OCI-LY3 (cell line): ENCODE results near the gene TAS1R1.

ENCODE experiments used
- H2AFZ ChIP-seq: fragments of 200-600, 300-600 bp; shearing (Covaris generic); 2 replicates; pipeline ENCODE4 v1.6.0; 2014; ENCODE audit warnings: antibody characterized with exemption, low read depth, low read length
- H3K27ac ChIP-seq: fragments of 200-600, 300-600 bp; sonication (generic); 2 replicates; pipeline ENCODE4 v1.5.1; 2014; ENCODE audit warnings: mild to moderate bottlenecking, low read length, moderate library complexity, mixed read lengths
- H3K27me3 ChIP-seq: fragments of 200-600, 300-600 bp; sonication (generic); 2 replicates; pipeline ENCODE4 v1.6.1; 2014; ENCODE audit warnings: low read depth, low read length, mixed read lengths
- H3K36me3 ChIP-seq: fragments of 200-600, 300-600 bp; sonication (generic); replicated peaks from 2 replicates; pipeline ENCODE3; 2014; ENCODE audit warnings: low read depth, low read length, mixed read lengths
- H3K4me1 ChIP-seq: fragments of 300-600, 200-600 bp; sonication (generic); 2 replicates; pipeline ENCODE4 v1.6.1; 2014; ENCODE audit warnings: low read length, mixed read lengths
- H3K4me2 ChIP-seq: fragments of 200-600, 300-600 bp; sonication (generic); 2 replicates; pipeline ENCODE4 v1.6.1; 2014; ENCODE audit warnings: low read length, mixed read lengths
- H3K4me3 ChIP-seq: fragments of 300-600, 200-600 bp; sonication (generic); 2 replicates; pipeline ENCODE4 v1.5.1; 2014; ENCODE audit warnings: antibody characterized with exemption, mild to moderate bottlenecking, low read length, moderate library complexity
- H3K79me2 ChIP-seq: fragments of 300-600, 200-600 bp; shearing (Covaris generic); 2 replicates; pipeline ENCODE4 v1.6.1; 2014; ENCODE audit warnings: mild to moderate bottlenecking, low read length, mixed read lengths
- H3K9ac ChIP-seq: fragments of 300-600, 200-600 bp; shearing (Covaris generic); 2 replicates; pipeline ENCODE4 v1.6.0; 2014; ENCODE audit warnings: mild to moderate bottlenecking, low read length, moderate library complexity
- H3K9me3 ChIP-seq: fragments of 200-600, 300-600 bp; shearing (Covaris generic); 2 replicates; pipeline ENCODE4 v1.6.1; 2014; ENCODE audit warnings: low read length, mixed read lengths; ENCODE audit not compliant: insufficient read depth
- H4K20me1 ChIP-seq: fragments of 200-600, 300-600 bp; sonication (generic); 2 replicates; pipeline ENCODE4 v1.6.1; 2016; ENCODE audit warnings: low read length, mixed read lengths; ENCODE audit not compliant: insufficient read depth
- EZH2phosphoT487 ChIP-seq: fragments of 200-600 bp; shearing (Covaris generic); IDR thresholded peaks from 2 replicates; pipeline ENCODE4 v1.6.1; 2018; ENCODE audit warnings: antibody characterized with exemption, mixed run types, low read depth
- TF ChIP-seq, protein P1 (sequence below): fragments of 200-600, 300-600 bp; sonication (generic); IDR thresholded peaks from 2 replicates; pipeline ENCODE4 v1.5.1; 2014; ENCODE audit warnings: antibody characterized with exemption, low read length, low read depth

TAS1R1 gene

DNA sequence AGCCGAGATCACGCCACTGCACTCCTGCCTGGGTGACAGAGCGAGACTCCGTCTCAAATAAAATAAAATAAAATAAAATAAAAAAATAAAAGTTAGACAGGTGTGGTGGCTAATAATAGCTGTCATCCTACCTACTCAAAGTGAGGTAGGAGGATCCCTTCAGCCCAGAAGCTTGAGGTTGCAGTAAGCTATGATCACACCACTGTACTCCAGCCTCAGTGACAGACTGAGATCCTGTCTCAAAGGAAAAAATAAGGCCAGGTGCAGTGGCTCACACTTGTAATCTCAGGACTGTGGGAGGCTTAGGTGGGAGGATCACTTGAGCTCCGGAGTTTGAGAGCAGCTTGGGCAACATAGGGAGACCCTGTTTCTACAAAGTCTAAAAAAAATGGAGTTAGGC is 18.8 kb upstream of the TAS1R1 start:
- Histone ChIP-seq H3K27ac (no peak overlapping the region), H3K4me2 (no peak overlapping the region), H3K9me3 (no peaks in the 10 kb centered on the region), H3K4me3 (no peak overlapping the region), H2AFZ (no peak overlapping the region), H3K36me3 (peaks cover 22% of the 10 kb centered on the region), H3K79me2 (no peaks in the 10 kb centered on the region), H3K4me1 (no peaks in the 10 kb centered on the region), H3K9ac (no peak overlapping the region), H4K20me1 (no peaks in the 10 kb centered on the region), H3K27me3 (no peaks in the 10 kb centered on the region)
- TF ChIP-seq, protein P1, sequence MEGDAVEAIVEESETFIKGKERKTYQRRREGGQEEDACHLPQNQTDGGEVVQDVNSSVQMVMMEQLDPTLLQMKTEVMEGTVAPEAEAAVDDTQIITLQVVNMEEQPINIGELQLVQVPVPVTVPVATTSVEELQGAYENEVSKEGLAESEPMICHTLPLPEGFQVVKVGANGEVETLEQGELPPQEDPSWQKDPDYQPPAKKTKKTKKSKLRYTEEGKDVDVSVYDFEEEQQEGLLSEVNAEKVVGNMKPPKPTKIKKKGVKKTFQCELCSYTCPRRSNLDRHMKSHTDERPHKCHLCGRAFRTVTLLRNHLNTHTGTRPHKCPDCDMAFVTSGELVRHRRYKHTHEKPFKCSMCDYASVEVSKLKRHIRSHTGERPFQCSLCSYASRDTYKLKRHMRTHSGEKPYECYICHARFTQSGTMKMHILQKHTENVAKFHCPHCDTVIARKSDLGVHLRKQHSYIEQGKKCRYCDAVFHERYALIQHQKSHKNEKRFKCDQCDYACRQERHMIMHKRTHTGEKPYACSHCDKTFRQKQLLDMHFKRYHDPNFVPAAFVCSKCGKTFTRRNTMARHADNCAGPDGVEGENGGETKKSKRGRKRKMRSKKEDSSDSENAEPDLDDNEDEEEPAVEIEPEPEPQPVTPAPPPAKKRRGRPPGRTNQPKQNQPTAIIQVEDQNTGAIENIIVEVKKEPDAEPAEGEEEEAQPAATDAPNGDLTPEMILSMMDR: no peak
- no peak for TF ChIP-seq EZH2phosphoT487

- Histone ChIP-seq H3K4me3 (no peak overlapping the region), H3K4me2 (no peak overlapping the region), H3K4me1 (no peaks in the 10 kb centered on the region), H4K20me1 (no peaks in the 10 kb centered on the region), H3K9me3 (no peaks in the 10 kb centered on the region), H3K79me2 (no peaks in the 10 kb centered on the region), H3K9ac (no peak overlapping the region), H3K27me3 (no peaks in the 10 kb centered on the region), H3K36me3 (peaks cover 14% of the 10 kb centered on the region), H2AFZ (no peak overlapping the region), H3K27ac (no peak overlapping the region)
- TF ChIP-seq, protein P1: no peak
- TF ChIP-seq EZH2phosphoT487: no peak
Observed at GRCh38 chr1:6538956-6539355, 16.2 kb upstream of the TAS1R1 start.

- H3K4me2 ChIP-seq: no peak overlapping the region
- no peak overlapping the region for H2AFZ ChIP-seq
- peaks cover 29% of the 10 kb centered on the region for H3K36me3 ChIP-seq
- no peaks in the 10 kb centered on the region for H3K79me2 ChIP-seq
- no peaks in the 10 kb centered on the region for H3K9me3 ChIP-seq
- H4K20me1 ChIP-seq: no peaks in the 10 kb centered on the region; the same call in 1 of the 2 replicates
- H3K27ac ChIP-seq: no peak overlapping the region
- H3K9ac ChIP-seq: no peak overlapping the region
- no peak overlapping the region for H3K4me3 ChIP-seq
- H3K27me3 ChIP-seq: no peaks in the 10 kb centered on the region
- no peaks in the 10 kb centered on the region for H3K4me1 ChIP-seq
- TF ChIP-seq EZH2phosphoT487: no peak
- TF ChIP-seq, protein P1: no peak
Observed at GRCh38 chr1:6544831-6545230, 10.3 kb upstream of the TAS1R1 start.

- Histone ChIP-seq H3K36me3 (peaks cover 29% of the 10 kb centered on the region), H3K4me1 (no peaks in the 10 kb centered on the region), H3K27me3 (no peaks in the 10 kb centered on the region), H3K4me3 (no peak overlapping the region), H3K4me2 (no peak overlapping the region), H3K9me3 (no peaks in the 10 kb centered on the region), H4K20me1 (no peaks in the 10 kb centered on the region; the same call in 1 of the 2 replicates), H3K9ac (no peak overlapping the region), H3K27ac (no peak overlapping the region), H3K79me2 (no peaks in the 10 kb centered on the region), H2AFZ (no peak overlapping the region)
- TF ChIP-seq EZH2phosphoT487: no peak
- TF ChIP-seq, protein P1: no peak
Observed at GRCh38 chr1:6545276-6546112, 9.6 kb upstream of the TAS1R1 start.
